Uterus (tissue), 2 donors: Measurements from ENCODE around the gene PPP1R7.

Experiments used
- POLR2A ChIP-seq, 2 donors: fragments of 450-650 bp; IDR thresholded peaks; one replicate each; pipeline ENCODE4 v1.6.1; 2016; ENCODE audit warnings: antibody characterized with exemption in 2 of 2, mild to moderate bottlenecking in 1 of 2, moderate library complexity in 1 of 2
- TF ChIP-seq, protein P1 (sequence below), 4 experiments: fragments of 200-600 bp in 2 of 4; fragments of 450-650 bp in 2 of 4; sonication (generic) in 2 of 4; IDR thresholded peaks; one replicate each; pipeline ENCODE4 v1.5.1; 2016 to 2019; ENCODE audit warnings: antibody characterized with exemption in 4 of 4, mild to moderate bottlenecking in 2 of 4, moderate library complexity in 1 of 4

DNA sequence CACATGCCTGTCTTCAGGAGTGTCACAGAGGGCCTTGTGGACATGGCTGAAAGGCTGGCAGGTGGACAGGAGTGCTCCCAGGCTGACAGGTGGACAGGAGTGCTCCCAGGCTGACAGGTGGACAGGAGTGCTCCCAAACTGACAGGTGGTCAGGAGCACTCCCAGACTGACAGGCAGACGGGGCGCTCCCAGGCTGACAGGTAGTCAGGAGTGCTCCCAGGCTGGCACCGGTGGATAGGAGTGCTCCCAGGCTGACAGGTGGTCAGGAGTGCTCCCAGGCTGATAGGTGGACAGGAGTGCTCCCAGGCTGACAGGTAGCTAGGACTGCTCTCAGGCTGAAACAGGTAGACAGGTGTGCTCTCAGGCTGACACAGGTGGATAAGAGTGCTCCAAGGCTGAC, 54.8 kb downstream of the PPP1R7 start:
- TF ChIP-seq POLR2A (IDR thresholded peaks at IDR 0.05), result no peak
- TF ChIP-seq, protein P1, sequence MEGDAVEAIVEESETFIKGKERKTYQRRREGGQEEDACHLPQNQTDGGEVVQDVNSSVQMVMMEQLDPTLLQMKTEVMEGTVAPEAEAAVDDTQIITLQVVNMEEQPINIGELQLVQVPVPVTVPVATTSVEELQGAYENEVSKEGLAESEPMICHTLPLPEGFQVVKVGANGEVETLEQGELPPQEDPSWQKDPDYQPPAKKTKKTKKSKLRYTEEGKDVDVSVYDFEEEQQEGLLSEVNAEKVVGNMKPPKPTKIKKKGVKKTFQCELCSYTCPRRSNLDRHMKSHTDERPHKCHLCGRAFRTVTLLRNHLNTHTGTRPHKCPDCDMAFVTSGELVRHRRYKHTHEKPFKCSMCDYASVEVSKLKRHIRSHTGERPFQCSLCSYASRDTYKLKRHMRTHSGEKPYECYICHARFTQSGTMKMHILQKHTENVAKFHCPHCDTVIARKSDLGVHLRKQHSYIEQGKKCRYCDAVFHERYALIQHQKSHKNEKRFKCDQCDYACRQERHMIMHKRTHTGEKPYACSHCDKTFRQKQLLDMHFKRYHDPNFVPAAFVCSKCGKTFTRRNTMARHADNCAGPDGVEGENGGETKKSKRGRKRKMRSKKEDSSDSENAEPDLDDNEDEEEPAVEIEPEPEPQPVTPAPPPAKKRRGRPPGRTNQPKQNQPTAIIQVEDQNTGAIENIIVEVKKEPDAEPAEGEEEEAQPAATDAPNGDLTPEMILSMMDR (IDR thresholded peaks at IDR 0.05), result no peak
